ENCODE data around the gene SALL2.
"Not testable (repeated sequence)": the region's sequence is repeated elsewhere in the genome, so short reads cannot be mapped to it uniquely, and the experiment has no call there.

The SALL2 gene

GRCh38 chr14:21553266-21553665 is 27.1 kb upstream of the SALL2 start:
- TF ChIP-seq CTCF (IDR thresholded peaks at IDR 0.05; ENCODE audit: extremely low read depth, missing control alignments), result no peak
- no peak for DNase-seq (ENCODE audit: low spot score)

DNA sequence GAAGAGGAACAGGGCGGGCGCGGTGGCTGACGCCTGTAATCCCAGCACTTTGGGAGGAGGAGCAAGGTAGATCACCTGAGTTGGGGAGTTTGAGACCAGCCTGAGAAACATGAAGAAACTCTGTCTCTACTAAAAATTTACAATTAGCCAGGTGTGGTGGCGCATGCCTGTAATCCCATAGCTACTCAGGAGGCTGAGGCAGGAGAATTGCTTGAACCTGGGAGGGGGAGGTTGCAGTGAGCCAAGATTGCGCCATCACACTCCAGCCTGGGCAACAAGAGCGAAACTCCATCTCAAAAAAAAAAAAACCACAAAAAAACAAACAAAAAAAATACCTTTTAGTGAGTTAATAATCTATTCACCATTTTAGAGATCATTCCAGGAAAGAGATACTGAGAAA is 18.4 kb upstream of the SALL2 start:
- not testable (repeated sequence) for DNase-seq (ENCODE audit: low spot score)

DNA sequence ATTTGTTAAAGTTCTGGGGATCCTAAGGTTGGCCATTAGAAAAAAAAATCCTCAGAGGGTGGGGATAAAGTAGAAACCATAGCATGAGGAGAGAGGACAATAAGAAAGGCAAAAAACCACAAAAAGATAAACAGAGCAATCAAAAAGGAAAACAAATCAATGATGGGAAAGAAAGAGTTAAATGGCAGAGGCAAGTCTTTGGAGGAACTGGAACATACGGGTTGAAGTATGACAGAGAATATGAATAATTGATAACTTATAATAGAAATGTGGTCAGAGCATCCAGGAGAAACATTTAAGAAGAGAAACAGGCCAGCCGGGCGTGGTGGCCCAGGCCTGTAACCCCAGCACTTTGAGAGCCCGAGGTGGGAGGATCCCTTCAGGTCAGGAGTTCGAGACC is 17.8 kb upstream of the SALL2 start:
- DNase-seq (ENCODE audit: low spot score), result no peak
- no peak for TF ChIP-seq CTCF (IDR thresholded peaks at IDR 0.05; ENCODE audit: extremely low read depth, missing control alignments)

DNA sequence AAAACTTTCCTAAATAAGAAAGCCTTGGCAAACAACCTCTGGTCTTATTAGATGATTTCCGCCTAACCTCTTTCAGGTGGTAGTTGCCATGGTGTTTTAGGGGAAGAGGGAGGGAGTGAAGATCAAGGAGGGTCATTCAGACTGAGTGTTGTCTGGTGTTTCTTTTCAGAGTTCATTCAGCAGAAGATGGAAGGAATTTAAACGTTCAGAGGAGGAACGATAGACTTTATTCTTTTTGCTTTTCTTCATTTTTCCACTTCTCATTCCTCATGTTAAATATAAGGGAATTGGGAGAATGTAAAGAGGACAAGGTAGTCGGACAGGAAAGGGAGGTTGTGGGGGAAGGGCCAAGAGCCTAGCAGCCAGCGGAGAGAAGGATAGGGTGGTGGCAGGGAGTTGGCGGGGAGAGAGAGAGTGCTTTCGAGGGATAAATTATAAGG is 17.4 kb upstream of the SALL2 start:
- TF ChIP-seq CTCF (IDR thresholded peaks at IDR 0.05; ENCODE audit: extremely low read depth, missing control alignments), result no peak
- DNase-seq (ENCODE audit: low spot score), result no peak

- TF ChIP-seq CTCF (IDR thresholded peaks at IDR 0.05; ENCODE audit: extremely low read depth, missing control alignments), result no peak
- no peak for DNase-seq (ENCODE audit: low spot score)
These were observed 15.4 kb upstream of the SALL2 start for GRCh38 chr14:21541413-21542074.

GRCh38 chr14:21539189-21539940 is 13.2 kb upstream of the SALL2 start:
- DNase-seq (ENCODE audit: low spot score), result no peak
- TF ChIP-seq CTCF (IDR thresholded peaks at IDR 0.05; ENCODE audit: extremely low read depth, missing control alignments), result no peak

DNA sequence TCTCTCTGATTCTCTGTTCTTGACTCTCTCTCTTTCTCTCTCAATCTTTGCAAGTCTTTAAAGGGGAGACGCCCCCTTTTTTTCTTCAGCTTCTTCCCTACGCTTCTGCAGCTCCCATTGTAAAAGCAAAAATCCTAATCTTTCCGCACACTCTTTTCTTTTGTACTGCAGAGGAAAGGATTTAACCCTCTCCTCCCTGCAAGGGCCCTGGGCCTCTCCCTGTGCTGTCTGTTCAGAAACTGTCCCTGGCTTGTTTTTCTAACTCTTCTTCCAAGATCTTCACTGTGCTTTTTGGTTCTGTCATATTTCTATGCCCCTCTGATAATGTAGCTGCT is 10.9 kb upstream of the SALL2 start:
- no peak for DNase-seq (ENCODE audit: low spot score)
- TF ChIP-seq CTCF (IDR thresholded peaks at IDR 0.05; ENCODE audit: extremely low read depth, missing control alignments), result no peak

All from GM20000 (cell line).